H4 (cell line): ENCODE results near the gene IMP3. TPM values are rescaled to one million over a fixed set of nuclear protein-coding genes. Genes with fewer than 3 reads are reported as not detected.
A peak's percentile ranks its signal among the peaks of the same experiment; 100 is the strongest.
"Not testable (repeated sequence)": the region's sequence is repeated elsewhere in the genome, so short reads cannot be mapped to it uniquely, and the experiment has no call there.

Experiments
- DNase-seq: peaks from one replicate; pipeline ENCODE4 v3.0.0-alpha.2; 2015; ENCODE audit warnings: low spot score
- total RNA-seq: library from RNA; depleted of rRNA; stranded (reverse); fragments of >200 nt; shearing (Covaris generic); gene quantifications from 2 replicates; pipeline ENCODE4 v1.2.3, GENCODE V29; 2014; rRNA removed

Gene IMP3
- 161 and 188 TPM in 2 replicates for total RNA-seq

GRCh38 chr15:75639709-75640482, at the start of gene IMP3:
Gene IMP3, minus strand, starts transcription at chr15:75640224. Its CDS starts 56 bp downstream, at chr15:75640168.
- DNase-seq: peak; percentile 97

- DNase-seq: not testable (repeated sequence)
These were observed 49.4 kb upstream of the IMP3 start for GRCh38 chr15:75689429-75689828.

GRCh38 chr15:75688831-75689230, 48.8 kb upstream of the IMP3 start:
- no peak for DNase-seq

- no peak for DNase-seq
These were observed 48.2 kb upstream of the IMP3 start for GRCh38 chr15:75688278-75688557.

- no peak for DNase-seq
These were observed 47.7 kb upstream of the IMP3 start for GRCh38 chr15:75687486-75688277.

GRCh38 chr15:75686212-75686642, 46.2 kb upstream of the IMP3 start:
- DNase-seq: not testable (repeated sequence)

GRCh38 chr15:75685195-75685594, 45.2 kb upstream of the IMP3 start:
- no peak for DNase-seq

GRCh38 chr15:75684648-75685047, 44.6 kb upstream of the IMP3 start:
- DNase-seq: no peak

GRCh38 chr15:75683646-75684312, 43.8 kb upstream of the IMP3 start:
- peak; percentile 49 for DNase-seq

GRCh38 chr15:75682181-75683135, 42.4 kb upstream of the IMP3 start:
- DNase-seq: no peak

GRCh38 chr15:75680007-75680789, 40.2 kb upstream of the IMP3 start:
- no peak for DNase-seq

GRCh38 chr15:75678324-75678690, 38.3 kb upstream of the IMP3 start:
- not testable (repeated sequence) for DNase-seq

GRCh38 chr15:75677465-75678323, 37.7 kb upstream of the IMP3 start:
- DNase-seq: no peak

- no peak for DNase-seq
These were observed 36.9 kb upstream of the IMP3 start for GRCh38 chr15:75676688-75677464.

- DNase-seq: no peak
These were observed 35.8 kb upstream of the IMP3 start for GRCh38 chr15:75675579-75676404.

GRCh38 chr15:75674366-75674765, 34.3 kb upstream of the IMP3 start:
- DNase-seq: no peak

GRCh38 chr15:75673426-75674235, 33.6 kb upstream of the IMP3 start:
- no peak for DNase-seq
